ENCODE results near the gene RPS6KA2. TPM values are rescaled to one million over a fixed set of nuclear protein-coding genes. Genes with fewer than 3 reads are reported as not detected.

RPS6KA2 gene
- total RNA-seq, 1 donor from 2014 or later, result 33.7 TPM

DNA sequence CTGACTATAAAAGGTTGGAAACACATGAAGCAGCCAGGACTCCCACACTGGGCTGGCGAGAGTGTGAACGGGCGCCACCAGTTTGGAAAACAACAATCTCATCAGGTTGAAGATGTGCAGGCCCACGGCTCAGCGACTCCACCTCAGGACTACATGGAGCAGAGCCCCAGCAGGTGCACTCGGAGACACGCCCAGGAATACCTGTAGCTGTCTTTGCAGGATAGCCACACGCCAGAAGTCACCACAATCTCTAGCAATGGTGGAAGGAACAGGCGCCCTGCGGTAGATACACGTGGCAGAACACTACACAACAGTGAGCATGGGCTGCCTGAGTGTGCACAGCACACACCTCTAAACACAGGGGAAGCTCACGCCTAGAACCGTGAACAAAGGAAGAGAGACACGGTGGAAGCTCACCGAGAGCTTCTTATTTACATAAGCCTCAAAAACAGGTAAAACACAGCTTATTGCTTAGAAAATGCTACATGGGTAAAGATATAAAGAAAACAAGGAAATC is 28.7 kb upstream of the RPS6KA2 start:
- Mint-ChIP-seq H3K27ac (ENCODE audit: unreplicated experiment) (no peak overlapping the region), H3K4me1 (peaks cover 8% of the 10 kb centered on the region), H3K9me3 (no peaks in the 10 kb centered on the region), H3K27me3 (ENCODE audit: low read depth) (peaks cover 2% of the 10 kb centered on the region), H3K36me3 (ENCODE audit: low read depth) (no peaks in the 10 kb centered on the region), H3K4me3 (no peak overlapping the region)
- DNase-seq (ENCODE audit: low read depth, low spot score), result no peak
- no peak for TF ChIP-seq CTCF (conservative IDR thresholded peaks at IDR 0.05)

GRCh38 chr6:166655251-166655650 is 28.2 kb upstream of the RPS6KA2 start:
- TF ChIP-seq CTCF (conservative IDR thresholded peaks at IDR 0.05), result no peak
- Mint-ChIP-seq H3K27ac (ENCODE audit: unreplicated experiment) (no peak overlapping the region), H3K9me3 (no peaks in the 10 kb centered on the region), H3K4me1 (peaks cover 8% of the 10 kb centered on the region), H3K36me3 (ENCODE audit: low read depth) (no peaks in the 10 kb centered on the region), H3K4me3 (no peak overlapping the region), H3K27me3 (ENCODE audit: low read depth) (peaks cover 2% of the 10 kb centered on the region)
- no peak for DNase-seq (ENCODE audit: low read depth, low spot score)

GRCh38 chr6:166654573-166654972 is 27.5 kb upstream of the RPS6KA2 start:
- Mint-ChIP-seq H3K4me1 (peaks cover 8% of the 10 kb centered on the region), H3K27me3 (ENCODE audit: low read depth) (peaks cover 2% of the 10 kb centered on the region), H3K27ac (ENCODE audit: unreplicated experiment) (no peak overlapping the region), H3K36me3 (ENCODE audit: low read depth) (no peaks in the 10 kb centered on the region), H3K9me3 (no peaks in the 10 kb centered on the region), H3K4me3 (no peak overlapping the region)
- TF ChIP-seq CTCF (conservative IDR thresholded peaks at IDR 0.05), result no peak
- DNase-seq (ENCODE audit: low read depth, low spot score), result no peak

DNA sequence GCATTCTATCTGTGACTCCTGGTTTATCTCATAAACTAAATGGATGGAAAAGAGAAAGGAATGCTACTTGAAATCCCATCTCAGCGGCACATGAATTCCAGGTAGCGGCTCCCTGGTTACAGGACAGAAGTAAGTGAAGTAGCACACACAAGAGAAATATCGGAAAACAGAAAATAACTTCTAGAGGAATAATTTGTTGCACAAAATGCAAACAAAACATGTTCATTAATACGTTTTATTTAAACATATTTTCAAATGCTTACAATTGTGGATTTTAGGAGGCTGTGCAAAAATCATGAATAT is 26.5 kb upstream of the RPS6KA2 start:
- H3K4me1 Mint-ChIP-seq, result peaks cover 4% of the 10 kb centered on the region
- no peaks in the 10 kb centered on the region for H3K9me3 Mint-ChIP-seq
- no peak overlapping the region for H3K27ac Mint-ChIP-seq (ENCODE audit: unreplicated experiment)
- no peak for TF ChIP-seq CTCF (conservative IDR thresholded peaks at IDR 0.05)
- peaks cover 2% of the 10 kb centered on the region for H3K27me3 Mint-ChIP-seq (ENCODE audit: low read depth)
- H3K36me3 Mint-ChIP-seq (ENCODE audit: low read depth), result no peaks in the 10 kb centered on the region
- DNase-seq (ENCODE audit: low read depth, low spot score), result no peak
- no peak overlapping the region for H3K4me3 Mint-ChIP-seq

- no peaks in the 10 kb centered on the region for H3K36me3 Mint-ChIP-seq (ENCODE audit: low read depth)
- no peak overlapping the region for H3K4me3 Mint-ChIP-seq
- H3K9me3 Mint-ChIP-seq, result no peaks in the 10 kb centered on the region
- no peak overlapping the region for H3K27ac Mint-ChIP-seq (ENCODE audit: unreplicated experiment)
- no peak for DNase-seq (ENCODE audit: low read depth, low spot score)
- no peak for TF ChIP-seq CTCF (conservative IDR thresholded peaks at IDR 0.05)
- no peaks in the 10 kb centered on the region for H3K27me3 Mint-ChIP-seq (ENCODE audit: low read depth)
- H3K4me1 Mint-ChIP-seq, result no peaks in the 10 kb centered on the region
Measured at GRCh38 chr6:166650824-166651807, 24.1 kb upstream of the RPS6KA2 start.

All from neural crest cell (in vitro differentiated cells).